Superior temporal gyrus (tissue), 1 donor: ENCODE data around the gene MTHFSD.

Experiments
- DNase-seq: peaks from one replicate; pipeline ENCODE4 v3.0.0-alpha.2; 2016; ENCODE audit errors: extremely low spot score

The MTHFSD gene

GRCh38 chr16:86530251-86531190 lies 24.5 kb downstream of the MTHFSD start:
- DNase-seq = no peak

DNA sequence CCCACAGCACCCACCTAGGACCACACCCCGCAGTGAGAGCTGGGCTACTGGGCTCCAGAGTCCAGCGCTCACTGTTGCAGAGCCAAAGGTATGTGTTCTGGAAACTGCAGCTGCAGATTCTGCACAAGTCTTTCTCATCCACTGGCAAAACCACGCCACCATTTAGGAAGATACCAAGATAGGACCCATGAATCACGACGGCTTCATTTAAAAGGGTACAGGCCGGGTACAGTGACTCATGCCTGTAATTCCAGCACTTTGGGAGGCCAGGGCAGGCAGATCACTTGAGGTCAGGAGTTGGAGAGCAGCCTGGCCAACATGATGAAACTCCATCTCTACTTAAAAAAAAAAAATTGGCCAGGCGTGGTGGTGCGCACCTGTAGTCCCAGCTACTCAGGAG lies 25.9 kb downstream of the MTHFSD start:
- no peak for DNase-seq

GRCh38 chr16:86528061-86528929 lies 26.7 kb downstream of the MTHFSD start:
- no peak for DNase-seq

GRCh38 chr16:86527366-86527765 lies 27.7 kb downstream of the MTHFSD start:
- DNase-seq = no peak

DNA sequence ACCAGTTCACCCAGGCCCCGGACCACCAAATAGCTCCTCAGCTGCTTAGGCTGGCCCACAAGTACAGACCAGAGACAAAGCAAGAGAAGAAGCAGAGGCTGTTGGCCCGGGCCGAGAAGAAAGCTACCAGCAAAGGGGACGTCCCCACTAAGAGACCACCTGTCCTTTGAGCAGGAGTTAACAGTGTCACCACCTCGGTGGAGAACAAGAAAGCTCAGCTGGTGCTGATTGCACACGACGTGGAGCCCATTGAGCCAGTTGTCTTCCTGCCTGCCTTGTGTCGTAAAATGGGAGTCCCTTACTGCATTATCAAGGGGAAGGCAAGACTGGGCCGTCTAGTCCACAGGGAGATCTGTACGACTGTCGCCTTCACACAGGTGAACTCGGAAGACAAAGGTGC lies 29.3 kb downstream of the MTHFSD start:
- no peak for DNase-seq

GRCh38 chr16:86524029-86524428 lies 31.0 kb downstream of the MTHFSD start:
- DNase-seq = no peak

- no peak for DNase-seq
Measured at GRCh38 chr16:86523166-86523740, 31.8 kb downstream of the MTHFSD start.

- DNase-seq = no peak
Measured at GRCh38 chr16:86522634-86523033, 32.4 kb downstream of the MTHFSD start.

DNA sequence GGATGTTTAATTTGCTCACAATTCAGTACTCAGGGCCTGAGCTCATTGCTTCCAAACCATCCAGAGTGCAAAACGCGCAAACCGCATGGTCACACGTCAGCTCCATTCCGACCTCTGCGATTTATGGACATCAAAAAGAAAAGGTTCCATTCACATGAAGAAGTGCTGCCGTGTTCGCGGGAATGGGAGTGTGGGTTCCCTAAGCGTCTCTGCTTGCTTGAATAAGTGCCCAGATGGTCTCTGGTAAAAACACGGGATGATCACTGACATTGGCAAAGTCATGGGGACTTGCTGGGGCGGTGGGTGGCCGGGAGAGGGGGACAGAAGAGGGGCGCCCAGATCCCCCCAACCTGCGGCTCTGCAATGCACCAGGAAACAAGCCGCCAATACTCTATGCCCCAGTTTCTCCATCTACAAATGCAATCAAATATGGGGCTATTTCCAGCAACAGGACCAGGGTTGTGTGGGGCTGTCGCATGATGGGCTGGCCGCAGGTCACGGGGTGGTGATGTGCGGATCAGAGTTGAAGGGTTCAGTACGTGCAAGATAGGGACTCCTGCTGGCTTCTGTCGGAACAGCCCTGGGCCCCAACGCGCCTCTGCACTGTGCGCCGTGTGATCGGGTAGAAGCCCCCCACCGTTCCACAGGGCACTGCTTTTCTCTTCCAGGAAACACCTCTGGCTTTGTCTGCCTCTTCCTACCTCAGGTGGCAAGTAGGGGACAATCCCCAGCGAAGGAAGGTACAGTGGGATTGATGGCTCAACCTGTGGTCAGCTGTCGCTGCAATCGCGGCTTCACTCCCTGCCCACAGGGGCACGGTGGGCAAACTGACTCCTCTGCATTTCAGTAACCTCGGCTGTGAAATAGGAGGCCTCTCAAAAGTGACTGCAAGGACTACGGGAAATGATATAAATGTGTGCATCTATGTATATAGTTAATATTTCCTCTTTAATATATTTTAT lies 33.5 kb downstream of the MTHFSD start:
- no peak for DNase-seq

GRCh38 chr16:86520317-86521210 lies 34.5 kb downstream of the MTHFSD start:
- no peak for DNase-seq

DNA sequence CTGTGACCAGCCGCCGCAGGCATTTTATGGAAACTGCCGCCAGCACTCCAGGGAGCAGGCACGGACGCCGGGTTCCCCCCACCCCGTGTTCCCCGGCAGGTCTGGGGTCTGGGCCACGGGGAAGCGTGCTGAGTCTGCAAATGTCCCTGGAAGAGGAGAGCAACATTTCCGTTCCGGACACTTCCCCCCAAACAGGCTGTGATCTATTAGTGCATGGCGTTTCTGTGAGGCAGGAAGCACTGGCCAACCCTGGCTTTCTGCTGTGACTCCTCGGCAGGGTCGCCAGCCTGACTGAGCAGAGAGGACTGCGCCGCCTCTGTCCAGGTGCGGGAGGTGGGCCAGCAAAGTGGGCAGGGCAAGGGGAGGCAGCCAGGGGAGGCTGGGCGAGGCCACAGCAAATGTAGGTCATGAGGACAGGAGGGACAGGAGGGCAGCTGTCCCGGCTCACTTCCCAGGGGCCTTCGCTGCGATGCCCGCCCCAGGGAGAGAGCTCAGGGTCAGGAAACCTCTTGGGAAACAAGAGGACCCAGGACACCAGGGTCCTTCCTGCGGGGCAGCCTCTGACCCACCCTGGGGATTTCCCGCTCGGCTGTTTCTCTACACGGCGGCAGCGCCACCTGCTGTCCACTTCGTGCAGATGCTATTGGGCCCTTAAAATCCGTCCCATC lies 35.3 kb downstream of the MTHFSD start:
- DNase-seq = peak; percentile 73

DNA sequence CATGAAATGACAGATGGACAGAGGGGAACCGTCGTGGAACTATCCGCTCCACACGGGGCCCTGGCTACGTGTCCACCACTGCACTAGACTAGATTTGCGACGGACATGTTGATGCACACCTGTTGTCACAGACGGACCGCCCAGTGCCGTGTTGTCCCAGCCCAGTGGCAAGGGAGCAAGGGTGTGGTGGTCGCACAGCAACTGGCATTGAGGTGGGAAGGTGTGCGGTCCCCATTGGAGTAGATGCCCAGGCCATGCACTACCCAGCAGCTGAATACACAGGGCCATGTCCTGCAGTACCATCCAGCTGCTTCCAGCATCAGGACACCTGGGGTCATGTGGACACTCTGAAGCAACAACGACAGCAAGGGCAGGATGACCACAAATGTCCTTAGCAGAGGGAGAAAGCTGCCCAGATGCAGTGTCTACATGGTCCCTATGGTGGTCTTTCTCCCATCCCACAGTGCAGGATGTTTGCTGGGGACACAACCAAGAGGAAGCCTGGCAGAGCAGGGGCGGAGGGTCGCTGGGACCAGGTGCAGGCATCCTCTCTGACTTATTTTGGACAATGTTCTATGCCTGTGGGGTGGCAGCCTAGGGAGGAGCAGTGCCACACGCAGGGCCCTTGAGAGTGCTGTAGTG lies 35.9 kb downstream of the MTHFSD start:
- DNase-seq = no peak

- peak; percentile 71 for DNase-seq
Measured at GRCh38 chr16:86517652-86518258, 37.3 kb downstream of the MTHFSD start.

DNA sequence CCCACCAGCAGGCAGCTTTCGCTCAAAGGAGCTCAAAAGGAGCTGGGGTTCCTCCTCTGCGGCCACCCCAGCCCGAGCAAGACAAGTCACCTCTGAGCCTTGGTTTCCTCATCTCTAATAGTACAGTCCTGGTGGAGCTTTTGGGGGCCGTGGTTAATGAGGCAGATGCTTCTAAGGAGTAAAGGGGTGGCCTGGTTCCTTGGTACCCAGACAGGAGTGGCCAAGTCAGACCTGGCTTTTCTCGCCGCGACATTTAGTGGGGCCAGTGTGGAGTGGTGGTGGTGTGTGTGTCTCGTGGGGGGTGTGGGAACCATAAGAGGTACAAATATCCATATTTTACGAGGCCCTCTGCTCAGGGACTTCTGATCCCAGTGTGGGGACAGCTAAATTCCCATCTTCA lies 38.0 kb downstream of the MTHFSD start:
- DNase-seq = no peak

GRCh38 chr16:86516623-86517003 lies 38.4 kb downstream of the MTHFSD start:
- no peak for DNase-seq

GRCh38 chr16:86515777-86516622 lies 39.0 kb downstream of the MTHFSD start:
- DNase-seq = no peak

DNA sequence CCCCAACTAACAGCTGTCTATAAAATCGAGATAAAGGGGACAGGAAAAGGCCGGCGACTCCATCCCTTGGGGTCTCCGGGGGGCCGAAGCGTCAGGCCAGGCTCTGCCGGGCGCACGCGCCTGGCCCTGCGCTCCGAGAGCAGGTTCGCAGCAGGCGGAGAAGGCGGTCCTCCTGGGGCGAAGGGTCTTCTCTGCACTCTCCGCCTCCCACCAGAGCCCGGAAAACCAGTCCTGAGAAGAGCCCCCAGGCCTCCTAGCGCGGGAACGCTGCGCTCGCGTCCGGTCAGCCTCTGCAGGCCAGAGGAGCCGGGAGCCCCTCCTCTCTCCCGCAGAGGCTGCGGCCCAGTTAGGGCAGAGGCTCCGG lies 39.6 kb downstream of the MTHFSD start:
- DNase-seq = no peak
